GM19438 (cell line): ENCODE data around the gene PLD4.

ENCODE experiments used
- ATAC-seq: cut with Tn5 transposase; IDR thresholded peaks from one replicate; pipeline ENCODE4 v1.9.1; 2021; ENCODE audit warnings: low read depth; ENCODE audit not compliant: unreplicated experiment

PLD4 gene

GRCh38 chr14:104982548-104983230 lies 58.0 kb downstream of the PLD4 start:
- ATAC-seq: no peak
